LNCaP clone FGC (cell line): ENCODE data around the gene PYGM.

Experiments
- DNase-seq: peaks from one replicate; pipeline ENCODE4 v3.0.0-alpha.2; 2011; ENCODE audit warnings: low read depth
- H3K4me3 ChIP-seq: 2 replicates; pipeline ENCODE4 v1.5.1; 2011; ENCODE audit warnings: mild to moderate bottlenecking, low read depth, low read length, control low read depth
- TF ChIP-seq, protein P1 (sequence below): IDR thresholded peaks from 2 replicates; pipeline ENCODE4 v1.5.1; 2012; ENCODE audit warnings: mild to moderate bottlenecking; ENCODE audit not compliant: control insufficient read depth, insufficient read depth; ENCODE audit errors: extremely low read depth

Gene PYGM

DNA sequence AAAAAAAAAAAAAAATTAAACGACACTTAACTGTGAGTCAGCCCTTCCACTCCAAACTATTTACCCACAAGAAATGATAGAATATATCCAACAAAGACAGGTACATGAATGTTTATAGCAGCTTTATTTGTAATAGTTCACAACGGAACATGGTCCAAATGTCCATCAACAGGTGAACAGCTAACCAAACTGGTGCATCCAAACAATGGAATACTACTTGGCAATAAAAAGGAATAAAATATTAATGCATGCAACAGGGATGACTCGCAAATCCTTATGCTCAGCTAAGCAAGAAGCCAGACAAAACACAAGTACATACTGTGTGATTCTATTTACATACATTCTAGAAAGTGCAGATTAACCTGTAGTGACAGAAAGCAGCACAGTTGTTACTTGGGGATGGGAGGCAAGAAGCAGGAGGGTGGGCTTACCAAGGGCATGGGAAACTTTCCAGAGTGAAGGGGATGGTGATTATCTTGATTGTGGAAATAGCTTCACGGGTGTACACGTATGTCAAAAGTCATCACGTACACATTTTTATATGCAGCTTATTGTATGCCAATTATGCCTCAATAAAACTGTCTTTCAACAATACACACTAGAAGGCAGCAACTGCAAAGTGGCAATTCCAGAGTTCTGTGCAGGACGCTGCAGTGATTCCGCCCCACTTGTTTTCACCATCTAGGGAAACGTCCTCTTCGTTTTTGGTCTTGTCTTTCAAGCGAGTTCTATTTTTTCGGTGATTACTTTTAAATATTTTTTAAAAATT is 25.2 kb upstream of the PYGM start:
- no peak for DNase-seq
- 0 out of 2 replicates have a peak overlapping the region, but pooled peaks have one; percentile 13 for H3K4me3 ChIP-seq
- TF ChIP-seq, protein P1, sequence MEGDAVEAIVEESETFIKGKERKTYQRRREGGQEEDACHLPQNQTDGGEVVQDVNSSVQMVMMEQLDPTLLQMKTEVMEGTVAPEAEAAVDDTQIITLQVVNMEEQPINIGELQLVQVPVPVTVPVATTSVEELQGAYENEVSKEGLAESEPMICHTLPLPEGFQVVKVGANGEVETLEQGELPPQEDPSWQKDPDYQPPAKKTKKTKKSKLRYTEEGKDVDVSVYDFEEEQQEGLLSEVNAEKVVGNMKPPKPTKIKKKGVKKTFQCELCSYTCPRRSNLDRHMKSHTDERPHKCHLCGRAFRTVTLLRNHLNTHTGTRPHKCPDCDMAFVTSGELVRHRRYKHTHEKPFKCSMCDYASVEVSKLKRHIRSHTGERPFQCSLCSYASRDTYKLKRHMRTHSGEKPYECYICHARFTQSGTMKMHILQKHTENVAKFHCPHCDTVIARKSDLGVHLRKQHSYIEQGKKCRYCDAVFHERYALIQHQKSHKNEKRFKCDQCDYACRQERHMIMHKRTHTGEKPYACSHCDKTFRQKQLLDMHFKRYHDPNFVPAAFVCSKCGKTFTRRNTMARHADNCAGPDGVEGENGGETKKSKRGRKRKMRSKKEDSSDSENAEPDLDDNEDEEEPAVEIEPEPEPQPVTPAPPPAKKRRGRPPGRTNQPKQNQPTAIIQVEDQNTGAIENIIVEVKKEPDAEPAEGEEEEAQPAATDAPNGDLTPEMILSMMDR: no peak

DNA sequence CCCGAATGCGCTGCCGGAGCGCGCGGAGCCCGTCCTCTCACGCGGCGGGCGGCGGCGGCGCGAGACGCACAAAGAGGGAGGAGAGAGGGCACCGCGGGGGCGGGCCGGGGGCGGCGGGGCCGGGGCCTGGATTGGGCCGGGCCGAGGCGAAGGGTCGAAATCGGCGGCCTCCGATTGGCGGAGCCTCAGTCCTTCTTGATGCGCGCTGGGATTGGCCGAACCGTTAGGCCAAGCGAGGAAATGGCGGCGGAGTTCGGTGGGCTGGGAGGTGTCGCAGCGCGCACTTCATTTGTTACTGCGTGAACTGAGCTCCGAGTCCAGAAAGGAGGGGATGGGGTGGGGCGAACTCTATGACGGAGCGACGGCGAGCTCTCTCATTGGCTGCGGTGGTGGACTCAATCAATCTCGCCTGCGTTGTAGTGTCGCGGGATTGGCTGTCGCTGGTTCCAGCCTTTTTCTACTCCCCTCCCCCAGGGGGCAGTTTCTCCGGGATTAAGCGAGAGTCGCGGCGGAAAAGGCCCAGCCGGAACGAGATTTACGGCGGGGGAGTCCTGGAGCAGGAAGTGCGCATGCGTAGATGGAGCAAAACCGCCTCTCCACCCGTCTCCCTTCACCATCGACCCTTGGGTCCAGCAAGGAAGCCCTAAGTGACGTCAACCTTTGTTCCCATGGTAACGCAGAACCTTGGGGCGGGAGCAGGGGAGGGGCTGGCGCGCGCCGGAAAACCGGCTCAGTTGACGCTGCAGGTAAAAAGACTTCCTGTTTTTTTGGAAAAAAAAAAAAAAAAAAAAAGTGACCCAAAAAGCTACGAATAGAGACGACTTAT is 18.9 kb upstream of the PYGM start, which contains the start of gene SF1:
Gene SF1, minus strand, starts transcription at position 70 of the 826 bp plus-strand sequence. CDS start 150 bp downstream, outside the sequence.
- TF ChIP-seq, protein P1: no peak
- peak; percentile 99 for DNase-seq
- H3K4me3 ChIP-seq: peak within 1 kb of the TSS; percentile 63

GRCh38 chr11:64778223-64778472 is 18.4 kb upstream of the PYGM start:
- no peak for DNase-seq
- peak overlapping the region; percentile 63 for H3K4me3 ChIP-seq
- TF ChIP-seq, protein P1: no peak

DNA sequence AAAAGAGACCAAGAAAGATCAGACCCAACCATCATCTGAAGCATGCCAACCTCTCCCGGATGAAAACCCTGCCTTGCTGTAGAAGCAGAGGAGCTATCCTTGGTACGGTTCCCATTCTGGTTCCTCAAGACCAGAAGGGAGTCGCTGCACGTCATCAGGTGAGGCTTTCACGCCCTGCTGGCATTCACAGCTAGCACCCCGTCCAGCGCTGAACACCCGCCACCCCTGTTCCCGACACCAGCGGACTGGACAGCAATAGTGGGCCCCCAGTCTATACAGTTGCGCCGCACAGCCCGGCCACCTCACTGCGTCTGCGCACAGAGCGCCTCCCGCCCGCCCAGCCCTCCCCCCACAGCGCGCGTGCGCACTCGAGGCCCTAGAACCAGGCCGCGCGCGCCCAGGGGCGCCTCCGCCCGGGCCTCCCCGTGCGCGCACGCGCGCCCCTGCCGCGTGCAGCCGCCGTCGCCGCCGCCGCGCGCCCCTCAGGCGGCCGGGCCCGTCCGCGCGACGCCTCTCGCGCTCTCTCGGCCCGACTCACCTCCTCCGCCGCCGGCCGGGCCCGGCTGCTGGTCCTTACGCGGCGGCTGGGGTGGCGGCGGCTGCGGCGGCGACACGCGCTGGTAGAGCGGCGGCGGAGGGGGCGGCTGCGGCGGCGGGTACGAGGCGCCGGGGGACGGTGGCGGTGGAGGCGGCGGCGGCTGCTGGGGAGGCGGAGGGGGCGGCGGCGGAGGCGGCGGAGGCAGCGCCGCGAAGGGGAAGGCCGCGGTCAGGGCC is 17.9 kb upstream of the PYGM start:
- TF ChIP-seq, protein P1: no peak
- peak; percentile 51 for DNase-seq
- peak overlapping the region; percentile 63 for H3K4me3 ChIP-seq

DNA sequence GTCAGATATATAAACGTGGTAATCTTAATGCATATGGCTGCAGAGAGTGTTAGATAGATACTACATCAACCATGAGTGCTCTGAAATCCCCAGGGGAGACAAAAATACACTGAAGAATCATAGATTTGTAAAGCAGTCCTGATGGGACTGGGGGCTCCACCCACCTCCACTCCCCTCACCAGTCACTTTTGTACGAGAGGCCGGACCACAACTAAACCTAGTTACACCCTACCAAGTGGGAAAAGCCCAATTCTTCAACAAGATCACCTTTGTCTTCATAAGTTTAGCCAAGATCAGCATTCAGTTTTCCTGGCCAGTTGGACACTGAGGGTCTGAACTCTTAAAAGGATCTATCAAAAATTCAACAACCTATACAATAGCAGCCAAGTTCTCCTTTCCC is 17.1 kb upstream of the PYGM start:
- TF ChIP-seq, protein P1: no peak
- no peak for DNase-seq
- H3K4me3 ChIP-seq: peak overlapping the region; percentile 63

DNA sequence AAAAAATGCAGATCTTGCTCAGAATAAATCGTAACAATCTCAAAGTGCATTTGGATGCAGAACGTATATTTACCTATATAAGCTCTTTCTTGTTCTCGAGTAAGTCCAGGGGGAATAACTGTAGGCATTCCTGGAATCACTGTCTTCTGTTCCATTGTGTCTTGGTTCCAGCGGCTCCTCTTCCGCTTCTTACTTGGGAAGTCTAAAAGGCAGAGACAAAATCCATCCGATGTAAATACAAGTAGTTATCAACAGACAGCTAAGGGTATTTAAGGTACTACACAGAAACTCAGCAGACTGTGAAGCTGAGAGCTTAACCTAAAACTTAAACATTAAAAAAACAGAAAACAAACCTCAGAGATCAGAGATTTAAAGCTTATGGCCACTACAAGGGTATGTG is 16.7 kb upstream of the PYGM start:
- TF ChIP-seq, protein P1: no peak
- H3K4me3 ChIP-seq: peak overlapping the region; percentile 63
- DNase-seq: no peak
